Middle frontal gyrus (tissue), 1 donor: ENCODE results near the gene FERMT1.
"Not testable (repeated sequence)": the region's sequence is repeated elsewhere in the genome, so short reads cannot be mapped to it uniquely, and the experiment has no call there.

Experiments
- DNase-seq: peaks from one replicate; pipeline ENCODE4 v3.0.0-alpha.2; 2015; ENCODE audit warnings: low spot score; ENCODE audit errors: extremely low spot score

The FERMT1 gene

GRCh38 chr20:6115221-6115895 lies 7.5 kb downstream of the FERMT1 start:
- DNase-seq, result no peak

DNA sequence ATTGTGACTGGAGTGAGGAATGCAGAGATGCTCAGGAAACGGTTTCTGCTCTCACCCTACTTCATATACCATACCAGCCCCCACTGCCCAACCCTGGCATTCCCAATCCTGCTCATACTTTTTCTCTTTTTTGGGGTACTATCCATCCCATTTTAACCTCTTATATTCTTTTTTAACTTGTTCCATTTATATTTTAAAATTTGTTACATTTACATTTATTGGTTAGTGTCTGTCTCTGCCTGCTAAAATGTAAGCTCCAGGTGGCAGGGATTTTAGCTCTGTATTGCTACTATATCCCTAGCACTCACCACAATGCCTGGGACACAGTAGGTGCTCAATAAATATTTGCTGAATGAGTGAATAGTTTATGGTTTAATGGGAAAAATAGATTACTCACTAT lies 8.1 kb downstream of the FERMT1 start:
- no peak for DNase-seq

- no peak for DNase-seq
These were observed 8.9 kb downstream of the FERMT1 start for GRCh38 chr20:6113951-6114350.

- DNase-seq, result not testable (repeated sequence)
These were observed 9.9 kb downstream of the FERMT1 start for GRCh38 chr20:6112965-6113364.

DNA sequence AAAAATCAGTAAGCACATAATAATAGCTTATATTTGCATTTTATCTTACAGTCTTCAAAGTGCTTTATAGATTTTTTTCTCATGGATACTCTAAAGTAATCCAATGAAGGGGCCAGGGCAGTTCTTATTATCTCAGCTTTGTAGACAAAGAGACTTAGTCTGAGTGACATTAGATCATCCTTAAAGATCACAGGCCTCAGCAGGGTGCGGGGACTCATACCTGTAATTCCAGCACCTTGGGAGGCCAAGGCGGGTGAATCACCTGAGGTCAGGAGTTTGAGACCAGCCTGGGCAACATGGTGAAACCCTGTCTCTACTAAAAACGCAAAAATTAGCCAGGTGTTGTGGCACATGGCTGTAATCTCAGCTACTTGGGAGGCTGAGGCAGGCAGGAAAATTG lies 14.5 kb downstream of the FERMT1 start:
- DNase-seq, result no peak

- DNase-seq, result no peak
These were observed 18.2 kb downstream of the FERMT1 start for GRCh38 chr20:6104493-6105188.

GRCh38 chr20:6103301-6103700 lies 19.5 kb downstream of the FERMT1 start:
- DNase-seq, result no peak

- DNase-seq, result no peak
These were observed 21.5 kb downstream of the FERMT1 start for GRCh38 chr20:6101346-6101745.

DNA sequence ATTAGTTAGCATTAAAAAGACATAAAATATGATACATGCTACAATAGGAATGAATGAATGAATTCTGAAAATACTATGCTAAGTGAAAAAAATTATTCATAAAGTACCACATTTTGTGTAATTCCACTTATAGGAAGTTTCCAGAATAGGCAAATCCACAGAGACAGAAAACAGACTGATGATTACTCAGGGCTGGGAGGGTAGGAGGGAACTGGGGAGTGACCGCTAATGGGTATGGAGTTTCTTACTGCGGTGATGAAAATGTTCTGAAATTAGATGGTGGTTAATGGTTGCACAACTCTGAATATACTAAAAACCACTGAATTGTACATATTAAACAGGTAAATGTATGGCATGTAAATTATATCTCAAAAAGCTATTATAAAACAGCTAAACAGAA lies 22.6 kb downstream of the FERMT1 start:
- no peak for DNase-seq

- no peak for DNase-seq
These were observed 23.0 kb downstream of the FERMT1 start for GRCh38 chr20:6099819-6100218.

DNA sequence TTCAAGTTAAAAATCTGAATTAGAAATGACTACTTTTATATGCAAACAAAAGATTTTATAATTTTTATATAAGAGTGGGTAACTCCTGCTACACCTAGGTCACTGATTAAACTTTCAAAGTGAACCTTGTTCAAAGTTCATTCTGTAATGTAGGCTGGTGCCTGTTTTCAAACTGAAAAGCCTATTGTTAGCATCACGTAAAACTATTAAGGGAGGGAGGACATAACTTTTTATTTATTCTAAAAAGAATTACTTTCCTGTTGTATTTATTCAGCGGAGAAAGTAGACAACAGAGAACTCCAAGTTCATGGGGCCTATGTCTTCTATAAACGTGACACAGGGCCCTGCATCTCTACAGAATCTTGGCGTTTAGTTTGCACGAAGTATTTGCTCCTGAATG lies 27.4 kb downstream of the FERMT1 start:
- DNase-seq, result no peak

DNA sequence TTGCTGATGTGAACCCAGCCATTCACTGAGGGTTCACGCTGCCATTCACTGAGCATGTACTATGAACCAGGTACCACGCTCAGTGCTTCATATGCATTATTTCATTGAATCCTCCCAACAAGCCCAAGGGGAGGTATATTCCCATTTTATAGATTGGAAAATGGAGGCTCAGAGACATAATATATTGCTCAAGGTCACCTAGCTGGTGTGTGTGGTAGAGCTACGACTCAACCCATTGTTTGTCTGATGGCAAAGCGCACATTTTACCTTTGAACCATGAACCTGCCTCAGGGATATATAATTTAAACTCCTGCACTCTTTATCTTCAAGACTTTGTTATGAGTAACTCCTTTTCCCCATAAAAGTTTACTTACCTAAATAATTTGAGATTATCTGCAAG lies 28.3 kb downstream of the FERMT1 start:
- DNase-seq, result no peak

GRCh38 chr20:6094063-6094462 lies 28.8 kb downstream of the FERMT1 start:
- DNase-seq, result no peak

- DNase-seq, result no peak
These were observed 31.2 kb downstream of the FERMT1 start for GRCh38 chr20:6091661-6092060.

- DNase-seq, result no peak
These were observed 36.0 kb downstream of the FERMT1 start for GRCh38 chr20:6086868-6087267.

- no peak for DNase-seq
These were observed 38.9 kb downstream of the FERMT1 start for GRCh38 chr20:6083926-6084325.

GRCh38 chr20:6081236-6081635 lies 41.6 kb downstream of the FERMT1 start:
- no peak for DNase-seq

GRCh38 chr20:6079016-6079415 lies 43.8 kb downstream of the FERMT1 start:
- DNase-seq, result no peak

- DNase-seq, result peak; percentile 20
These were observed 47.2 kb downstream of the FERMT1 start for GRCh38 chr20:6075428-6076219.

- DNase-seq, result no peak
These were observed 48.0 kb downstream of the FERMT1 start for GRCh38 chr20:6074784-6075183.

GRCh38 chr20:6074145-6074561 lies 48.7 kb downstream of the FERMT1 start:
- DNase-seq, result no peak
